Fibroblast of lung (primary cell): ENCODE results near the gene PSMD9.

Source experiments
- CTCF ChIP-seq, 2 donors: IDR thresholded peaks in 1 of 2; conservative IDR thresholded peaks in 1 of 2; 1 replicate in 1 of 2; 2 replicates in 1 of 2; pipeline ENCODE4 v1.5.1; 2011 to 2012; ENCODE audit warnings: low read length in 2 of 2, control low read depth in 1 of 2, inconsistent platforms in 1 of 2, low read depth in 1 of 2, mild to moderate bottlenecking in 1 of 2
- EZH2 ChIP-seq: IDR thresholded peaks from 2 replicates; pipeline ENCODE4 v1.5.1; 2012; ENCODE audit warnings: low read length, control low read depth, mild to moderate bottlenecking; ENCODE audit errors: missing control alignments

- no peak for TF ChIP-seq CTCF (conservative IDR thresholded peaks at IDR 0.05 in 1 of 2, IDR thresholded peaks at IDR 0.05 in 1 of 2; ENCODE audit: low read depth in 1 of 2, low read length in 2 of 2)
- TF ChIP-seq EZH2: no peak
Observed at GRCh38 chr12:121905746-121906145, 17.2 kb downstream of the PSMD9 start.
